K562 (cell line): ENCODE measurements around the gene TMEM217. TPM values are rescaled to one million over a fixed set of nuclear protein-coding genes. Genes with fewer than 3 reads are reported as not detected.

ENCODE experiments used
- DDX20 ChIP-seq: fragments of 450-650 bp; IDR thresholded peaks from 2 replicates; pipeline ENCODE4 v1.6.1; 2016; ENCODE audit warnings: missing genetic modification characterization, low read depth, mild to moderate bottlenecking, missing compliant biosample characterization, moderate library complexity
- HDAC6 ChIP-seq: IDR thresholded peaks from 2 replicates; pipeline ENCODE4 v1.6.1; 2012; ENCODE audit warnings: low read depth, mild to moderate bottlenecking, control low read depth, inconsistent platforms, low read length, moderate library complexity
- HIVEP1 ChIP-seq: fragments of 250-450 bp; sonication (Bioruptor Pico); IDR thresholded peaks from 2 replicates; pipeline ENCODE4 v1.4.0; 2020; ENCODE audit warnings: mild to moderate bottlenecking
- HNRNPUL1 ChIP-seq: fragments of 200-400 bp; formaldehyde crosslinking; IDR thresholded peaks from 2 replicates; pipeline ENCODE4 v1.6.1; 2017; ENCODE audit warnings: low read length
- PATZ1 ChIP-seq: fragments of 250-450 bp; sonication (Bioruptor Pico); IDR thresholded peaks from 2 replicates; pipeline ENCODE4 v1.5.0; 2020; ENCODE audit warnings: mild to moderate bottlenecking, borderline replicate concordance
- RHOXF2B ChIP-seq: fragments of 250-450 bp; sonication (Bioruptor Pico); conservative IDR thresholded peaks from 2 replicates; pipeline ENCODE4 v1.5.1; 2021
- SNRNP70 ChIP-seq: fragments of 200-400 bp; formaldehyde crosslinking; optimal IDR thresholded peaks from 2 replicates; pipeline ENCODE3; 2017; ENCODE audit warnings: low read depth, low read length
- TRIM28 ChIP-seq: fragments of 450-650 bp; IDR thresholded peaks from 2 replicates; pipeline ENCODE4 v1.6.1; 2017
- TSHZ1 ChIP-seq: fragments of 250-450 bp; sonication (Bioruptor Pico); IDR thresholded peaks from 2 replicates; pipeline ENCODE4 v1.4.0; 2020; ENCODE audit warnings: mild to moderate bottlenecking, moderate library complexity
- ZFP91 ChIP-seq: sonication (generic); formaldehyde crosslinking; IDR thresholded peaks from 2 replicates; pipeline ENCODE4 v1.8.0; 2022; ENCODE audit warnings: mild to moderate bottlenecking, missing genetic modification reagents
- ZNF143 ChIP-seq: sonication (generic); formaldehyde crosslinking; IDR thresholded peaks from 2 replicates; pipeline ENCODE4 v1.9.0; 2022; ENCODE audit warnings: mild to moderate bottlenecking, missing genetic modification reagents
- ZNF407 ChIP-seq: fragments of 450-650 bp; IDR thresholded peaks from 2 replicates; pipeline ENCODE4 v1.6.1; 2016; ENCODE audit warnings: low read depth
- polyA plus RNA-seq, 8 experiments: library from polyadenylated mRNA; depleted of rRNA in 4 of 8; stranded (reverse) in 5 of 8; unstranded in 3 of 8; fragments of >200 nt; fragmentation: Nextera tagmentation in 2 of 8; fragmentation: Illumina TruSeq in 1 of 8; extraction: Ambion mirVana in 2 of 8; extraction: Trizol in 1 of 8; gene quantifications; 2 replicates each; pipeline versions ENCODE4 v1.2.1 to v1.2.3, GENCODE V29; 2011 to 2014; ENCODE audit warnings: inconsistent platforms in 1 of 8, missing spikeins in 1 of 8
- total RNA-seq, 7 experiments: library from RNA; depleted of rRNA in 6 of 7; stranded (reverse); fragments of >200 nt in 6 of 7; fragmentation: Illumina TruSeq in 2 of 7; extraction: Trizol in 2 of 7; gene quantifications; 2 replicates each; pipeline versions ENCODE4 v1.2.1 to v1.2.3, GENCODE V29; 2011 to 2021; ENCODE audit warnings: low replicate concordance in 1 of 7

TMEM217 gene
- total and polyA plus RNA-seq, 9 of the 15 experiments (the other 6 are each of a cell fraction or from before 2014, with no cell fraction given), result 1.3 to 8.0 (median 1.9) TPM

- TF ChIP-seq PATZ1, result no peak
- no peak for TF ChIP-seq ZNF407
- TF ChIP-seq TRIM28, result no peak
- no peak for TF ChIP-seq SNRNP70
- TF ChIP-seq HDAC6, result no peak
- TF ChIP-seq ZFP91, result no peak
- no peak for TF ChIP-seq ZNF143 (CRISPR knock-in tag)
- no peak for TF ChIP-seq DDX20 (tag)
- no peak for TF ChIP-seq HIVEP1 (CRISPR knock-in tag)
- no peak for TF ChIP-seq HNRNPUL1
- TF ChIP-seq RHOXF2B (CRISPR knock-in tag), result no peak
- no peak for TF ChIP-seq TSHZ1 (CRISPR knock-in tag)
These were observed 88.3 kb downstream of the TMEM217 start, which contains the start of gene PIM1 (continued) for GRCh38 chr6:37169496-37170272.
